Stimulated activated CD4-positive, alpha-beta T cell treated with anti-CD3 and anti-CD28 coated beads, Interleukin-15, amount 100 ng/mL, for 48 hours (primary cell): Measurements from ENCODE around the gene ADIPOR1.
"Not testable (repeated sequence)": the region's sequence is repeated elsewhere in the genome, so short reads cannot be mapped to it uniquely, and the experiment has no call there.

Source experiments
- DNase-seq, 2 donors: peaks; one replicate each; pipeline ENCODE4 v3.0.0-alpha.2; 2020; ENCODE audit warnings: low read depth in 2 of 2

Gene ADIPOR1

DNA sequence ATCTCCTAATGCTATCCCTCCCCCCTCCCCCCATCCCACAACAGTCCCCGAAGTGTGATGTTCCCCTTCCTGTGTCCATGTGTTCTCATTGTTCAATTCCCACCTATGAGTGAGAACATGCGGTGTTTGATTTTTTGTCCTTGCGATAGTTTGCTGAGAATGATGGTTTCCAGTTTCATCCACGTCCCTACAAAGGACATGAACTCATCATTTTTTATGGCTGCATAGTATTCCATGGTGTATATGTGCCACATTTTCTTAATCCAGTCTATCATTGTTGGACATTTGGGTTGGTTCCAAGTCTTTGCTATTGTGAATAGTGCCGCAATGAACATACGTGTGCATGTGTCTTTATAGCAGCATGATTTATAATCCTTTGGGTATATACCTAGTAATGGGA, 21.7 kb downstream of the ADIPOR1 start:
- not testable (repeated sequence) for DNase-seq

DNA sequence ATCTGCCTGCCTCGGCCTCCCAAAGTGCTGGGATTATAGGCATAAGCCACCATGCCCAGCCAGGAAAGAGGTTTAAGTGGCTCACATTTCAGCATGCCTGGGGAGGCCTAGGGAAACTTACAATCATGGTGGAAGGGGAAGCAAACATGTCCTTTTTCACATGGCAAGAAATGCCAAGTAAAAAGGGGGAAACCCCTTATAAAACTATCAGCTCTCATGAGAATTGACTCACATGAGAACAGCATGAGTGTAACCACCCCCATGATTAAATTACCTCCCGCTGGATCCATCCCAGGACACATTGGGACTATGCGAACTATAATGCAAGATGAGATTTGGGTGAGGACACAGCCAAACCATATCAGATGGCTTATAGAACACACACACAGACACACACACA, 22.3 kb downstream of the ADIPOR1 start:
- no peak for DNase-seq

DNA sequence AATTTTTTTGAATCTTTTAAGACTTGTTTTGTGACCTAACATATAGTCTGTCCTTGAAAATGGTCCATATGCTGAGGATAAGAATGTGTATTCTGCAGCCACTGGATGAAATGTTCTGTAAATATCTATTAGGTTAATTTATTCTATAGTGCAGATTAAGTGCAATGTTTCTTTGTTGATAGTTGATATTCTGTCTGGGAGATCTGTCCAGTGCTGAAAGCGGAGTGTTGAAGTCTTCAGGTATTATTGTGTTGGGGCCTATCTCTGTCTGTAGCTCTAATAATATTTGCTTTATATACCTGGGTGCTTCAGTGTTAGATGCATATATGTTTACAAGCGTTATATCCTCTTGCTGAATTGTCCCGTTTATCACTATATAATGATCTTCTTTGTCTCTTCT, 23.4 kb downstream of the ADIPOR1 start:
- no peak for DNase-seq

DNA sequence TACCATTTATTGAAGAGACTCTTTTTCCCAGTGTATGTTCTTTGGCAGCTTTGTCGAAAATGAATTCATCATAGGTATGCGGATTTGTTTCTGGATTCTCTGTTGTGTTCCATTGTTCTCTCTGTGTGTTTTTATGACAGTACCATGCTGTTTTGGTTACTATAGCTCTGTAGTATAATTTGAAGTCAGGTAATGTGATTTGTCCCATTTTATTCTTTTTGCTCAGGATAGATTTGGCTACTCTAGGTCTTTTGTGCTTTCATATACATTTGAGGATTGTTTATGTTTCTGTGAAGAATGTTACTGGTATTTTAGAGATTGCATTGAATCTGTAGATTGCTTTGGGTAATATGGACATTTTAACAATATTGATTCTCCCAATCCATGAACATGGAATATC, 25.6 kb downstream of the ADIPOR1 start:
- DNase-seq: no peak

DNA sequence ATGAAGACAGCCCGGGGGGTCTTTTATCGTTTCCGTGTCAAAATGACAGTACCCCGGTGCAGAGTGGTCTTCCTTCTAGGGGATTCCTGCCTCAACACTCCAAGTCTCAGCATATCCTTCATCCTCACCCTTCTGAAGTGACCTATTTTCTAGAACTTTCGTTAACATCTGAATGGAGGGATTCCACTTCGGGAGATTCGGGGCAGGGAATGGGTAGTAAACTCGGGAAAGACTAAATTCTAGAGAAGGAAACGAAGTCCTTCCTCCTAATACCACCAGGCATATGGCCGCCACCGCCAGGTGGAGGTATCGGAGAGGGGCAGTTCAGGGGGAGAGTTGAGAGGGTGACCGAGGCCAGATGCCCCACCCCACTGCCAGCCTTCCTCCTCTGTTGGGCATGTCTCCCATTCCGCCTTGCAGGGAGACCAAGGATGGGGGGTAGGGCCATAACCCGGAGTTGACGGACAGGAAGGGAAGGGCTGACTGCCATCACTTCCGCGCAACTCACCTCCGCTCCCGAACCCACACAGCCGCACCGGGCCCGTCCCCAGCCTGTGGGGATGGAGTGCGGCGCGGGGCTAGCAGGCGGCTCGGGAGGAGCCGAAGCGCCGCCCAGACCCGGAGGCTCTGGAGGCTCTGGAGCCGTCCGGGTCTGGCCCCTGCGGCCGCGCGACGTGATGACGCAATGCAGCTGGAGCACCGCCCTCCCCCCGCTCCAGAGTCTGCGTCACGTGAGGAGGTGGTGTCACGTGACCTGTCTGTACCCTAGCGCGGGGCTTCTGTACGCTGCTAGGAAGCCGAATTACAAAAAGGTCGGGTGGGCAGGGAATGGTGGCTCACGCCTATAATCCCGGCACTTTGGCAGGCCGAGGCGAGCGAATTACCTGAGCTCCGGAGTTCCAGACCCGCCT, 31.3 kb downstream of the ADIPOR1 start, which contains the start of gene KLHL12:
KLHL12 (minus strand) TSS at position 654 of the 911 bp plus-strand sequence. CDS start 2,072 bp downstream, outside the sequence.
- DNase-seq: peak; percentile 92 to 95

DNA sequence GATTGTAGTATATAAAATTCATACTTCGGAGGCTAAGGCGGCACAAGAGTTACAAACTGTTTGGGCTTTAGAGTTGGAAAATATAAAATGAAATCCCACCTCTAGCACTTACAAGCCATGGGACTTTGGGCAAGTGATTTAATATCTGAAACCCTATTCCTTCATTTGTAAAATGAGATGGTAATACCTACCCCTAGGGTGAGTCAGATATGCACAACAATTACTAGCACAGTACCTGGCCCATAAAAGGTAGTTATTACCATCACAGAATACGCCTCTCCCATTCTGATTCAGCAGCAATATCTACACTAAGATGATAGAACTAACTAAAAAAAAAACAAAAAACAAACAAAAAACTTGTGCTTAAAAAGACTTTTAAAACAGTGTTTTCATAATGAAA, 34.6 kb downstream of the ADIPOR1 start:
- DNase-seq: no peak

DNA sequence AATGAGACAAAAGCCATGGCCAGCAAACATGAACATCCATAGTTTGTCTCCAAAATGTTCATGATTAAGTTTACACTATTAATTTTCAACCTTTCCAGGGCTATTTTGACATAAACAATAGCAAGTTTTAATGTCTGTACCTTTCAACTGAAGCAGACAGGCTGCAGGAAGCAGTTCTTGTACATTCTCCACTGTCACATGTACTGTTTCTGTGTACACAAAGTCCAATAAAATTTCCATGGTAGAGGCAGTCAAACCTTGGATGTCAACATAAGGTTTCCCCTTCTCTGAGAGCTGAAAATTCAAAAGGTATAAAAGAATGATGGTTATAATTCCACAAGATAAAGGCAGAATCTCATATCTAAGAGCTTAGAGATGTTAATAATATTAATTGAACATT, 38.5 kb downstream of the ADIPOR1 start:
- no peak for DNase-seq

DNA sequence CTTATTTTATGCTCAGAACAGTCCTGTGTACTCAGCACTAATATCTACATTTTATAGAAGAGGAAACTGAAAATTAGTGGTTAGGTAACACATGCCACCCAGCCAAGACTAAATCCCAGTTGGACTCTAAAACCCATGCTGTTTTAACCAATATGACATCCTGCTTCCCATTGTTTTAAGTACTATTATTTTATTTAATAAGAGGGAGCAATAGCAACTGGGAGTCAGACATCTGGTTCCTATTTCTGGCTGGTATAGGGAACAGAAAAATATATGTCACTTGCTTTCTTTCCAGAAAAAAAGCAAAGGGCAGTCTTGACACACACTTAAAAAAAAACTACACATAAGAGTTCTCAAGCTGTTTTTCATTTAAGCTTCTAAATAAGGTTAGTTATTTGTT, 43.0 kb downstream of the ADIPOR1 start:
- DNase-seq: no peak

DNA sequence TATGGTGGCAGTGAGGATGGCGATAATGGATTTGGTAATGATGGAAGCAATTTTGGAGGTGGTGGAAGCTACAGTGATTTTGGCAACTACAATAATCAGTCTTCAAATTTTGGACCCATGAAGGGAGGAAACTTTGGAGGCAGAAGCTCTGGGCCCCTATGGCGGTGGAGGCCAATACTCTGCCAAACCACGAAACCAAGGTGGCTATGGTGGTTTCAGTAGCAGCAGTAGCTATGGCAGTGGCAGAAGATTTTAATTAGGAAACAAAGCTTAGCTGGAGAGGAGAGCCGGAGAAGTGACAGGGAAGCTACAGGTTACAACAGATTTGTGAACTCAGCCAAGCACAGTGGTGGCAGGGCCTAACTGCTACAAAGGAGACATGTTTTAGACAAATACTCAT, 45.6 kb downstream of the ADIPOR1 start:
- DNase-seq: not testable (repeated sequence)

DNA sequence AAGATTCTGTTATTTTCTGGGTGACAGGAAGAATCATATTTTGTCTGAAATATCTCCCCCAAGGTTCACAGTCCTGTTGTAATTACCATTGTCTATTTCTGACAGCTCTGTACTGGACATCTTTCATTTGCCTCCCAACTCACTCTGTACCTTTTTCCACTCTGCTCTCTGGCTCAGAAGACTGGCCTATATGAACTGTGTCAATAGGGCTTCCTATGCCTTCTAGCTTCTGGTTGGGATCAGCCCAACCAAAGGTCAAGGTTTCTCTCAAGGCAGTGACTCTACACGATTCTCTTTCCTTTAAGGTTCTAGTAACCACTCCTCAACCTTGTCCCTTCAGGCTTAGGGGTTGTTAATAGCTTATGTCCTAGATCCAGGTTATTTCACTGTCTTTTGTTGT, 48.6 kb downstream of the ADIPOR1 start:
- no peak for DNase-seq

DNA sequence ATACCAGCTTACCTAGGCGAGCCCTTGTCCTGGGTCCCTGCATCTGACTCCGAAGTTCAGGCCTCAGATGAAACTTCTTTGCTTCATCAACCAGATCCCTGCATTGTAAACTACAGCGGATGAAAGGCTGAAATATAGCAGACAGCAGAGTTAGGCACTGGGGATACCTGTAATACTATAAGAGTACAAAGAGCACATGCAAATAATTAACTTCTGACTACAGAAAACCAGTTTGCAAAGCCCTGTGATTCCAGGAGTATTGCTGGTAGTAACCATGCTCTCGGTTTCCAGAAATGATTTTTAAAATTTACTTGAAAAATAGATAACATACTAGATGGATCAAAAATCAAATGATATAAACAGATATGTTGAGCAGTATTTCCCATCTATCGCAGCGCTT, 49.1 kb downstream of the ADIPOR1 start:
- DNase-seq: no peak

DNA sequence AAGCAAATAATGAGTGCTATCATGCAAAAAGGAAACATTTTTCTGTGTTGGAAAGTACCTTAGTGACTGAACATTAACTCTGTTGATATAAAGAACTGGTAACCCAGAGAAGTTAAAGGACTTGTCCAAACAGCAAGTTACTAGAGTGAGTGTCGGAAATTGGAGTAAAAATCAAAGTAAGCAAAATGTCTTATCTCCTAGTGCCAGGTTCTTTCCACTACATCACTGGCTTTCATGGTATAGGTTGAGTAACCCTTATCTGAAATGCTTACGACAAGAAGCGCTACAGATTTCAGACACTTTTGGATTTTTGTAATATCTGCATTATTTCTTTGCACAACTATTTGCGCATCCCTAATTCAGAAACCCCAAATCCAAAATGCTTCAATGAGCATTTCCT, 52.8 kb downstream of the ADIPOR1 start:
- DNase-seq: no peak

DNA sequence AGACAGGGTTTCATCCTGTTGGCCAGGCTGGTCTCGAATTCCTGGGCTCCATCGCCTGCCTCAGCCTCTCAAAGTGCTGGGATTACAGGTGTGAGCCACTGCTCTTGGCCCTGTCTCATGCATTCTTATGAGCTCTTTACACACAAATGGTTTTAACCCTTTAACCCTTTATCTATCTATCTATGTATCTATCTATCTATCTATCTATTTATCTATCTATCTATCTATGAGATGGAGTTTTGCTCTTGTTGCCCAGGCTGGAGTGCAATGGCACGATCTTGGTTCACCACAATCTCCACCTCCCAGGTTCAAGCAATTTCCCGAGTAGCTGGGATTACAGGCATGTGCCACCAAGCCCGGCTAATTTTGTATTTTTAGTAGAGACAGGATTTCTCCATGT, 54.3 kb downstream of the ADIPOR1 start:
- not testable (repeated sequence) for DNase-seq

DNA sequence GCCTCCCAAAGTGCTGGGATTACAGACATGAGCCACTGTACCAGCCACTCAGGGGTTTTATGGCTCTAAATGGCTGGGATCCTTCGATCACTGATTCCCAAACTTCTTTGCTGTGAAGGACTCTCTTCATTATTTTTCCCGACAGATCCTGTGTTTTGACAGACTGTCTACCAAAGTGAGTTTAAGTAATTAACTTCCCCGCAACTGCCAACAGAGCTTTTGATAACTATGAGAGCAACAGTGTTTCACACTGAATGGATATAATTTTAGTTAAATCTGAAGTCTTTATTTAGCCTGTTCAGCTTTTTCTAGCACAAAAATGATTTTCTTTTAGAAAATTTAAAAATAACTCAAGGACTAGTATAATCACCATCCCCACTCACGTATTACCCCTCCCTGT, 56.6 kb downstream of the ADIPOR1 start:
- no peak for DNase-seq

DNA sequence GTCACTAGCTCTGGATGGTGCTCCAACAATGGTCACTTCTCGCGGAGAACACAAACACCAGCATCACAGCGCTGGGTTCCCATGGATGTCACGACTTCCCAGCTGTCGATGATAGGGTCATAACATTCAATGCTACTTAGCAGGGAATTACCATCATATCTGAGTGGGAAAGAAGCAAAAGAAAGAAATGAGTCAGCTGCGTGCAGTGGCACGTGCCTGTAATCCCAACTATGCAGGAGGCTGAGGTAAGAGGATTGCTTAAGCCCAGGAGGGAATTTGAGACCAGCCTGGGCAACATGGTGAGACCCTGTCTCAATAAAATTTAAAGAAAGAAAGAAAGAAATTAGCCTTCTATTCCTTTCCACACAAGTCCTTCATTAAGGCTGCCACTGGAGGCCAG, 65.6 kb downstream of the ADIPOR1 start:
- DNase-seq: no peak
